T-helper 2 cell (primary cell): ENCODE measurements around the gene NCKAP5L.
"Not testable (repeated sequence)": the region's sequence is repeated elsewhere in the genome, so short reads cannot be mapped to it uniquely, and the experiment has no call there.

Source experiments
- DNase-seq, 5 experiments: peaks; one replicate each; pipeline versions ENCODE4 v3.0.0 to v3.0.0-alpha.2; 2012 to 2022

The NCKAP5L gene

DNA sequence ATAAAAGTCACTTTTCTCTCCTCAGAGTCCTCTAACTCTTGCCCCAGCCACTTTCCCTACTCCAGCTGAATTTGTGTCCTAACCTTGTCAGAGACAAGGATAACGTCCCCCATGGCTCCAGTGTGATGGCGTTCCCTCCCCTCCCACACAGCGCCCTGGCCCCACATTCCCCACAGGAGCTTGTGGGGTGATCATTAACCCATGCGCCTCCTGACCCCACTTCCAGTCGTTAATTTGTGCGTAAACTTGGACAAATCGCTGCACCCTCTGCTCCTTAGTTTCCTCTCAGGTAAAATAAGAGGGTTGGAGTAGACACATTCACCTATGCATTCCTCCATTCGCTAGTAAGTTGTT lies 37.5 kb upstream of the NCKAP5L start:
- no peak for DNase-seq

DNA sequence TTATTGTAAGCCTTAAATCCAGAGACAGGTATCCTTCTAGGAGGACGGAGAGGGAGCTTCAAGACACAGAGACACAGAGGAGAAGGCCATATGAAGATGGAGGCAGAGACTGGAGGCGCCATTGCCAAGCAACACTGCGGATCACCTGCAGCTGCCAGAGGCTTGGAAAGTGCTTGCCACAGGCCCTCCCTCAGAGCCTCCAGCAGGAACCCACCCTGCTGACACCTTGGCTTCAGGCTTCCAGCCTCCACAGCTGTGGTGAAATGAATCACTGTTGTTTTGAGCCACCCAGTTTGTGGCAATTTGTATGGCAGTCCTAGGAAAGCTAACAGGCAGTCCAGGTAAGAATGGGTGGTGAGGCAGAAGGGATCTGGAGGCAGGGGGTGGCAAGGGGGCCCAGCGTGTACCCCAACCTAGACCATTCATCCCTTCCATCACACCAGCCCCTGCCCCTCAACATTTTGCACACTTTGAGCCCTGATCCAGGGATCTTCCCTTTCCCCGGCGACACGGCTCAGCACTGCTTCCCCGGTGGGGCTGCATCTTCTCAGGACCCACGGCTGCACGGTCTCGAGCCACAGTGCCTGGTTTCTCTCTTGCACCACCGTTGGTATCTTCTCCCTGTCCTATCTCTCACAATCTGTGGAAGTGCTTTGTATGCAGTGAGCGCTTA lies 37.0 kb upstream of the NCKAP5L start:
- no peak for DNase-seq

DNA sequence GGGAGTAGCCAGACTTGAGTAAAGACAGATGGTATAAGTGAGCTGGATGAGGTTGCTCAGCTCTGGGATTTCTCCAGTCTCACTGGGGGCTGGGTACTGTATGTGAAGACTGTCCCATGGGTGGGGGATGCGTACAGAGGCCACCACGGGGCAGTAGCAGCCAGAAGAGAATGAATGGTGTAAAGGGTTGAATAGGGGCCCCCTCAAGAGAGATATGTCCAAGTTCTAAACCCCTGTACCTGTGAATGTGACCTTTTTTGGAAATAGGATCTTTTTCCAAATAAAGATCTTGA lies 36.5 kb upstream of the NCKAP5L start:
- DNase-seq, result no peak

DNA sequence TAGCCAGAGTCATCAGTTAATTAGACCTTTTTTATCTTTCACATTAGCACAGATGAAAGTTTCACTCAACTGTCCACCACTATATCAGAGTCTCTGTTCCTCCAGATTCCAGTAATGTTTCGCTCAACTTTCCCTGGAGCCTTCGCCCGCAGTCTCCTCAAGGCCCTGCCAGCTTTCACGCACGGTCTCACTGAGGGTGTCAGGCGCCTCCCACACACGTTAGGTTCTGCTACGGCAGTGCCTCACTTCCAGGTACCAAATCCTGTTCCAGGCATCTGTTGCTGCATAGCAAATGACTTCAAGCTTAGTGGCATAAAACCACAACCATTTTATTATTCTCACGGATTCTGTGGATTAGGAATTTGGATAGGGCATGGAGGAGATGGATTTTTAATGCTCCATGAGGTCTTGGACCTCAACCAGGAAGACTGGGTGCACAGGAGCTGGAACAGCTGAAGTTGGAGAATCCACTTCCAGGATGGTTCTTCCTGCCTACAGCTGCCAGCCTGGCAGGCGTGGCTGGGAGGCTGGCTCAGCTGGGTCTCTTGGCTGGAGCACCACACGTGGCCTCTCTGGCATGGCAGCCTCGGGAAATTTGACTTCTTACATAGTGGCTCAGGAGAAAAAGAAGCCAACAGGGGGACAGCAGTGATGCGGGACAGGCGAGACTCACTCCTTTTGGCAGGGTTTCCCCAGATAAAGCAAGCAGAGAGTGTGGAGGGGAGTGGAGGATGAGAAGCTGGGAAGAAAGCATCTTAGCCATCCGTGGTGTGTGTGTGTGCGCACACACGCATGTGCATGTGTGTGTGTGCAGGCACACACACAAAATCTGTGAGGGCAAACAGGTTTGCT lies 36.0 kb upstream of the NCKAP5L start:
- DNase-seq, result no peak

DNA sequence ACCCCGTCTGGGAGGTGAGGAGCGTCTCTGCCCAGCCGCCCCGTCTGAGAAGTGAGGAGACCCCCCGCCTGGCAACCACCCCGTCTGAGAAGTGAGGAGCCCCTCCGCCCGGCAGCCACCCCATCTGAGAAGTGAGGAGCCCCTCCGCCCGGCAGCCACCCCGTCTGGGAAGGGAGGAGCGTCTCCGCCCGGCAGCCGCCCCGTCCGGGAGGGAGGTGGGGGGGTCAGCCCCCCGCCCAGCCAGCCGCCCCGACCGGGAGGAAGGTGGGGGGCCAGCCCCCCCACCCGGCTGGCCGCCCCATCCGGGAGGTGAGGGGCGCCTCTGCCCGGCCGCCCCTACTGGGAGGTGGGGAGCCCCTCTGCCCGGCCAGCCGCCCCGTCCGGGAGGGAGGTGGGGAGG lies 32.7 kb upstream of the NCKAP5L start:
- not testable (repeated sequence) for DNase-seq

DNA sequence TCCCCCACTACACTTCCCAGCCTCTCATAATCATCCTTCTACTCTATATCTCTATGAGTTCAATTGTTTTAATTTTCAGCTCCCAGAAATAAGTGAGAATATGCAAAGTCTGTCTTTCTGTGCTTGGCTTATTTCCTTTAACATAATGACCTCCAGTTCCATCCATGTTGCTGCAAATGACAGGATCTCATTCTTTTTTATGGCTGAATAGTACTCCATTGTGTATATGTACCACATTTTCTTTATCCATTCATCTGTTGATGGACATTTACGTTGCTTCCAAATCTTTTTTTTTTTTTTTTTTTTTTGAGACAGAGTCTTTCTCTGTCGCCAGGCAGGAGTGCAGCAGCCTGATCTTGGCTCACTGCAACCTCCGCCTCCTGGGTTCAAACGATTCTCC lies 27.7 kb upstream of the NCKAP5L start:
- DNase-seq, result not testable (repeated sequence)

DNA sequence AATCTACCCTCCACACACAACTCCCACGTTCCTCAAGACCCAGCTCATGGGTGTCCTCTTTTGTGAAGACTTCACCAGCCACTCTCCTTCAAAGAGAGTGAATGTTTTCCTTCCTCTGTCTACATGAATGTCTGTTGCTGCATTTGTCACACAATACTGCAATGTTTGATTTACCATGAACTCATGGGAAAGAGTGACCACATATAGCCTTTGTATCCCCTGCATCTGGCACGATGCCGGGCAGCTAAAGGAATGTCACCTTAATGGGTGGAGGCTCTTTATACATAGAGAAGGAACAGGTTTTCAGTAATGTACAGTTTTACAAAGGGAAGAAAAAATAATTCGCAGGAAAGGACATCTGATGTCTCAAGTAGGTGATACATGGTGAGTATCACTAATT lies 26.8 kb upstream of the NCKAP5L start:
- DNase-seq, result no peak

DNA sequence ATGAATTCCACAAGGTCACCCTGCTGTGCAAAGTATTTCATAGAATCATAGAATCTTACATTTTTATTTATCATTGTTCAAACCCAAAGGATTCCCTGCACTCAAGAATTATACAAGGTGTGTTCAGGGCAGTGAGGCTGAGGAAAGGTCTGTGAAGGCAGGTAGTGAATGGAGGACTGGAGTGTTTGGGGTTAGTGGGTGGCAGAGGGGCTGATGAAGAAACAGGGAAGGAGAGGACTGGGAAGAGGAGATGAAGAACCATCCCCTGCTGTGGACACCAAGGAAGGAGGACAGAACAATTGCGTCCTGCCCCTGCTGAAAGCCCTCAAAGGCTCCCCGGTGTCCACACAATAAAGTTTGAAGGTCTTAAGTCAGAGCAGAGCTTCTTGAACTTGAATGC lies 25.5 kb upstream of the NCKAP5L start:
- DNase-seq, result no peak

DNA sequence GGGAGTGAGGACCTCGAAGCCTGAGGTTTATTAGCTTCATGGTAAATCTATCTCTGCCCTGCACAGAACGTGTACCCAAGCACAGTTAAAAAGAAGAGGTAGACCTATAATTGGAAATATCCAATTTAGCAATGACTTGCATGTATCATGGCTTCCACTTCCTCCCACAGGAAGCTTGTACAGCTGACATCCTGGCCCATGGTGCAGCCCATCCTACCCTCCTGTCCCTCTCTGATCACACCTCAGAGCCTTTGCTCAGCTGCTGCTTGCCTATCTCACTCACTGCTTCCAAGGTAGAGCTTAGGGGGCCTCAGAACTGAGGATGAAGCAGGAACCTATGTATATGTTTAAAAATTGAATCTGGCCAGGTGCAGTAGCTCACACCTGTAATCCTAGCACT lies 18.9 kb upstream of the NCKAP5L start:
- DNase-seq, result peak in 1 of 5 experiments; percentile 55

DNA sequence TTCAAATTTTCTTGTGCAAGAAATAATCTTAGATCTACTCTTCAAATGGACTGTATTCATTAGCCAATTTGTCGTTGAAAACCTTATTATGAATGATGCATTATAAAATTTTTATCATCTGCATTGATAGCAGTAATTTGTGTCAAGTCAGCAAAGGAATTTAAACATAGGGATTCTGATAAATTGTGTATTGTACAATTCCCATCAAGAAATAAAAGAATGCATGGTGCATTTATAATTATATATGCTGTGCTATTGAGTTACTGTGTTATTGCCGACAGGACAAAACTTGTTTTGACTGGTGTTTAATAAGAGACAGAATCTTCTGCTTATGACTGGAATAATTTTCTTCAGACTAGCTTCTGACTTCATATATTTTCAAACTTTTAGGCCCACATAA lies 17.8 kb upstream of the NCKAP5L start:
- no peak for DNase-seq

DNA sequence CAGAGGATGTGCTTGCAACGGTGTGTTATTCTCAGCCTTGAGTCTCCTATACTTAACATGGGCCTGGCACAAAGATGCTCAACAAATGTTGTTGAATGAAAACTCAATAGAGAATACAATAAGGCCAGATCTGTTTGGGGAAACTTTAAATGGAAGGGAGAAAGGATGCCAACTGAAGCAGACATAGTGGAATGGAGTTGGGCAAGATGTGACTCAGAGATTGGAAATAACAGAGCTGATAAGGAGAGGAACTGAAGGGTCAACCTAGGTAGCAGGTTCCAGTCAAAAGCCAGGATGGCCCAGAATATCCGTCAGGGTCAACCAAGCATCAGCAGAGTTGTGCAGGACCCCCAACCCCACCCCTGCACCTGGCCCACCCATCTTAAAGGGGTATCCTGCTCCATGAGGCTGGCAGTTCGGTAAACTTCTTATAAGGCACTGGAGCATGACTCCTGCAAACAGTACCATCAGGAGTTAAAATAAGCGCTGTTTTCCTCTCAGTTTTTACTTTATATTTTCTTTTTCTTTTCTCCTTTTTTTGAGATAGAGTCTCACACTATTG lies 15.7 kb upstream of the NCKAP5L start:
- no peak for DNase-seq

DNA sequence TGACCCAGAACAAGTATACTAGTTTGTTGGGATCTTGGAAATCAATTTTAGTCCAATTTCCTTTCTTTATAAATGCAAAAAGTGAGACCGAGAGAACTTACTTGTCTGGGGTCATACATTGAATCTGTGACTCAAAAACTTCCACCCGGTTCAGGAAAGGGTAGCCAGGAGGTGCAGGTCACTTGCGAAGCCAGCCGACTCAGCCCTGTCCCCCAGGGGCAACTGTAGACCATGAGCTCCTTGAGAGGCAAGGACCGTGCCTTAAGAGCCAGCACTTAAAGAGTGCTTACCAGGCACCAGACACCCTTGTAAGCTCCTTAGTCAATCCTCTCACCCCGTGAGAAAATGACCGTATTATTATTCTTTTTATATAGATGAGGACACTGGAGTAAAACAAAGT lies 15.2 kb upstream of the NCKAP5L start:
- DNase-seq, result no peak

DNA sequence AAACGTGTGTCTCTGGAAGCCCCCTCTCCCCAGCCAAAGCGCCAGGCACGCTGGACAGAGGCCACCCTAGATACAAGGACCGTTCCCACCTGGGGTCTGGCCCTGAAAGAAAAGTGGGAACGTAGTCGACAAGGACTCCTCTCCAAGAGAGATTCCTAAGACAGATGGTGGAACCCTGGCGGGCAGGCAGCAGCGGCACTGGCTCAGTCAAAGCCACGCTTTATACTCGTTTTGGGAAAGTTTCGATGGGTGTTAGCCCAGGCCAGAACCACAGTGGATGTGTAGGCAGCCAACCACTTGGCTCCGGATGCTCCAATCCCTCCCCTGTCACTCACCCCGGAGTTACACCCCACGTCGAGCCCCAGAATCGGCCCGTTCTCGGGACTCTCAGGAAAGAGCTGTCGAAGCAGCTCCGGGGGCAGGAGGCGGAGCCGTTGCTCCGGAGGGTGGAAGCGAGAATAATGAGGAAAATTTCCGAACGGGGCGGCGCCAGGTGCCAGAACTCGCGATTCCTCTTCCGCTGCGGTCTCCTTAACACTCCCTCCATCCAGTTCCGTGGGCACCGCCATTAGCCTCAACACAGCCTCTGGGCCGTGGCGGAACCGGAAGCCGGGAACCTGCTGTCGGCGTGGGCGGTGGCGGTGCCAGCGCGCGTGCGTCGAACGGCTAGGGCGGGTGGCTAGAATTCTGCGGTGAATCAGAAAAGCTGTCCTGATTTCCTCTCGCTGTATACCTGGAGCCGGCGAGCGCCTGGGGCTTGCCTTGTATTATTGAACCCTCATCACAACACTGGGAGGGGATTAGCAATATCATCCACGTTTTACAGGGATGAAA lies 14.5 kb upstream of the NCKAP5L start, which contains the start of gene BCDIN3D:
TSS of gene BCDIN3D (minus strand) at position 588 of the 834 bp plus-strand sequence. CDS start at position 569, 19 bp downstream.
- DNase-seq, result peak; percentile 80 to 93 (median 90)

DNA sequence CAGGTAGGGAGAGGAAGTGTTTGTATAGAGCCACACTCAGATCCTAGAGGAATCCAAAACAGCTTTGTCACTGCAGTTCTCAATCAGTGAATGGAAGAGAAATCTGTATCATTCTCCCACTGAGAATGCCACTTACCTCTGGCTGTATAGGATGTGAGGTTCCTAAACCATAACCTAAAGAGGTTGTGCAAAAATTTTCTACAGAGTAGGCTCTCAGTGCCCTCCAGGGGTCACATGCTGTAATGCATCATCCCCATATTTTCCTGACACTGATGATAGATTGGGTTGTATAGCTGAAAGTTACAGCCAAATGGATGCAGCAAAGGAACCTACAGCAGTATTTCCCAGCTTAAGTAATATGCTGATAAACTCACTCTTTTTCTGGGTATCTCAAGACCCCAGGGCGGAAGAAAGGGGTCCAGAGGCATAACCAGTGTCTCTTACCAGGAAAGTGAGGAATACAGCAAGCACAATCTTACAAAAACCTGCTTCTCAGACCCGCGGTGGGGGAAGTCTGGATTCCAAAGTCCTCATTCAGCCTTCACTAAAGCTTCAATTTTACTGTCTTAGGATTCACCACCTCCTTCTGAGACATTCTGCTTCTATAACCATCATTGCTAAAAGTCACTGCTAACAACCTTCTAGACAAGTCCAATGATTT lies 10.9 kb upstream of the NCKAP5L start:
- DNase-seq, result peak in 2 of 5 experiments; percentile 6 to 51

DNA sequence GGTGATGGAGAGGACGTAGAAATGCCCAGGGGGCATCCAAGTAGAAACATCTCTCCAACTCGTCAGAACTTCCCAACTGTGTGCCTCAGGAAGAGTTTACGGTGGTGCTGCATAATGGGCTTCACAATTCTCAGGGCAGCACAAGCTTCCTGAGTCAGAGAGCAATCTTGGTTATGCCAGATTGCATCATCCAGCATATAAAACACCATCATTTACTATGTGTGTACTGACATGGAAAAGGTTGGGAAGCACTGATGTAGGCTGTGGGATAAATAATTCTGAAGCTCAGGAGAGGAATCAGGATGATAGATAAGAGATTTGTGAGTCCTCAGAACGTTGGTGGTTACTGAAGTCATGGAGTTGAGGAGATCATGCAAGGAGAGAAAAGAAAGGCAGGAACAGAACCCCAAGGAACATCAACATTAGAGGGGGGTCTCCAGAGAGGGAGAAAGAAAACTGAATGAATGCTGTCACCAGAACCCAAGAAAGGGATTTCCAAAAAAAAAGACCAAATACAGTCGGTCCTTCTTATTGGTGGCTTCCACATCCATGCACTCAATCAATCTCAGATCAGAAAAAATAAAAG lies 4.7 kb upstream of the NCKAP5L start:
- no peak for DNase-seq

DNA sequence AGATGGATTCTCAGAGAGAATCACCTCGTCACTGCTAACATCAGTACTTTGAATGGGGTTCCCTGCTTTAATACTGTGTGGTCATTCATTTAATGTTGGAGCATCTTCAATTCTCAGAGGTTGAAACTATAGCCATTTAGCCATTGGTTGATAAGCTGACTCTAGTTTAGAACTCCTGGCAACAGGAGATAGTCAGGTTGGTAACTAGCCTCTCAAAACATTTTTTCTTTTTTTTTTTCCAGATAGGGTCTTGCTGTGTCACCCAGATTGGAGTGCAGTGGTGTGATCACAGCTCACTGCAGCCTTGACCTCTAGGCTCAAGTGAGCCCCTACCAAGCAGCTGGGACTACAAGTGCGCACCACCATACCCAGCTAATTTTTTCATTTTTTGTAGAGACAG lies 3.5 kb upstream of the NCKAP5L start:
- no peak for DNase-seq

DNA sequence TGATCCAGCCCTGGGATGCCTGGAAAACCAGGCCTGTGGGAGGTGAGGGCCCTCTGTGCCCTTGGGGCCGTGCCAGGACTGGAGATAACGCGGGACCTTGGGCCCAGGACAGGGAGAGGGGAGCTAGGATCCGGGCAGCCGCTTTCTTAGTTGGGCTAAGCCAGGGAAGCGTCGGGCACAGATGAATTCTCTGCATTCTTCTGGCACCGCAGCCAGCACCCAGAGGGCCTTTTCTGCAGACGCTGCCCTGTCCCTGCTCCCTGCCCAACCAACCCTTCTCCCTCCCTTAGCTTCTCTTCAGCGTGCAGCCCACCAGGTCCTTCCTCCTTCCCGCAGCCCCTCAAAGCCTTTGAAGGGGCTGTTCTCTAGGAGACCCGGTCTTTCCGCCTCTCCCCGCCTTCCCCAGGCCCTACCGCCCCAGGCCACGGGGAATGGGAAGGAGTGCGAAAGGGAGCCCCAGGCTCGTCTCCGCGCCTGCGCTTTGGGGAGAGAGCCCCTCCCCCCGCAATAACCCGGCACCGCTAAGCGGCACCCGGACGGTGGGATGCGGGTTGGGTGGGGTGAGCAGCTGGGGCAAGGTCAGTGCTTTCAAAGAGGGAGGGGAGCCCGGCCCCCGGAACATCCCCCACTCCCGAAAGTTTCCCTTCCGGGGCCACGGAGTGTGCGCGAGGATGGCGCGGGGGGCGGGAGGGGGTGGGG lies 663 bp downstream of the NCKAP5L start:
- peak in 4 of 5 experiments; percentile 16 to 33 (median 21) for DNase-seq

DNA sequence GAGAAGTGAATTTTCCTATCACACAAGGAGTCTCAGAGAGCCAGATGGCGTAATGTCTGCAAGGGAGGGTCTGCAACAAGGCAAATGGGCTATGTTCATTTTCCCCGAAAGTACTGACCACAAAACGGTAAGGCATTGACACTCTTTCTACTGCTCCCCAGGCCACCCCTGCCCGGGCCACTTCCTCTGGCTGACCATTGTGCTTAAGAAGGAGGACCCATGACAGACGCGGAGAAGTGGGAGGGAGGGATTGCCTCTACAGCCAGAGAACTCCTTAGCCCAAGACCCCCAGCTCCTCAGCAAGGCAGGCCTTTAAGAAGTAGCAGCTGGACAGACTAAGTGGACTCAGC lies 1.2 kb downstream of the NCKAP5L start:
- DNase-seq, result no peak

DNA sequence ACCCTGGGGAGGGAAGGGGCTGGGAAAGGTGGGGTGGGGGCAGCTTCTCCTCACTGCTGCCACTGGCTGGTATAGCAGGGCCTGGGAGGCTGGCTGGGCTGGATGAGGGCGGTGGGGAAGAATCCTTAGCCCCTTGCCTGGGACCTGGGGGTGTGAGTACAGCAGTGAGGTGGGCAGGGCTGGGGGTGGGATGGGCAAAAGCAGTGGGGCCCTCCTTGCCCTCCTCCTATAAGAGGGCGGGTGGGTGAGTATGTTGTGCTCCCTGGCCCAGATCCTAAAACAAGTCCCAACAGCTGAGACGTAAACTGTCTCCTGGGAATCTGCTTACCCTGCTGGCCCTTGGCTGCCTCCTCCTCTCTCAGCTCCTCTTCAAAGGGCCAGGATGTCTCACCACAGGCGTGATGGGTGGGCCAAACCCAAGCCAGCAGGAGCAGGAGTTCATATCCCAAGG lies 2.2 kb downstream of the NCKAP5L start:
- DNase-seq, result no peak

DNA sequence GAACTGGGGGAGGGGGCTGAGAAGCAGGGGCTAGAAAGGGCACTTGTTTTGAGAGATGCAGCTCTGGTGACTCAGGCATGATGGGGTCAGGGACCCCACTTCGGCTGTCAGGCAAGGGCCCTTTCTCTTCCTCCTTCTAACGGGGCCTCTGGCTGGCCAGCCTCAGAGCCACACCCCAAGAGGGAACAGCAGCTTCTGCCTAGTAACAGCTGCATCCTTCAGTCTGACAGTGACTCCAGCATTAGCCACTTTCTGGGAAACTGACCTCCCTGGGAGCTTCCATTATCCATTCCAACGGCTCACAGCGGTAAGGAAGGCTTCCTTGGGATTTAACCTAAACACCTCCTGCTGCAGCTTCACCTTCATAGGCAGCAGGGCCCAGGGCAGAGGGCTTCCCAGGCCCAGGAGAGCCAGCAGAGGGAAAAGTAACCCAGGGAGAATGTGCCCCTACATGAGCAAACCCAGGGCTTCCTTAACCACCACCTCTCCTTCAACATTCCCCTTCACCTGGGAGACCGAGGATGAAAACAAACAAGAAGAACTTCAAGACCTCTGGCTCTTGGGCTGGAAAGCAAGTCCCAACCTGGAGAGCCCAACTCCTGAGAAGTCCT lies 2.7 kb downstream of the NCKAP5L start:
- DNase-seq, result no peak

DNA sequence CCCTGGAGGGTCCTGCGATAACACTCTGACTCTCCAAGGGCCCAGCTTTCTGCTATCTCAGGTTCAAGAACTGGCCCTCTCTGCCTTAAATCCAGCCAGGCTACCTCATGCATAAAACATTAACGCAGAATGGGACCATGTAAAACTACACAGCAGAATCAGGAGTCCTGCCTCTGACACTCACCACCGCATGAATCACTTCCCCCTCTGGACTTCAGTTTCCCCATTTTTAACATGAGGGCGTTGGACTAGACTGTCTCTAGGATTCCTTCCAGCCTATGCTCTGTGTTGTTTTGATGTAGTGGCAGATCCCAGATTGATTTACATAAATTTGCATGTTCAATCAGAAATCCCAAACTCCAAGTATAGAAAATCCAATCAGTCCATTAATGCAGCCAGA lies 3.3 kb downstream of the NCKAP5L start:
- no peak for DNase-seq
